ENCODE data around the gene TEX19.

The TEX19 gene

GRCh38 chr17:82400206-82400605 is 41.2 kb downstream of the TEX19 start:
- no peak overlapping the region for H3K4me3 ChIP-seq (ENCODE audit: low read depth, low read length)
- DNase-seq, result no peak
- no peak overlapping the region for H3K27ac ChIP-seq
- H3K27me3 ChIP-seq (replicated peaks), result no peaks in the 10 kb centered on the region
- TF ChIP-seq CTCF (IDR thresholded peaks at IDR 0.05; ENCODE audit: low read depth, low read length, missing control alignments), result no peak
- no peaks in the 10 kb centered on the region for H3K36me3 ChIP-seq (replicated peaks)
- in situ Hi-C loops (cut with HindIII; ENCODE audit: low pct_ligation_motif_present, low sequenced_read_pairs), result no loop called here

GRCh38 chr17:82400830-82401229 is 41.8 kb downstream of the TEX19 start:
- Histone ChIP-seq H3K27ac (no peak overlapping the region), H3K4me3 (ENCODE audit: low read depth, low read length) (no peak overlapping the region), H3K27me3 (replicated peaks) (no peaks in the 10 kb centered on the region), H3K36me3 (replicated peaks) (no peaks in the 10 kb centered on the region)
- TF ChIP-seq CTCF (IDR thresholded peaks at IDR 0.05; ENCODE audit: low read depth, low read length, missing control alignments), result no peak
- in situ Hi-C loops (cut with HindIII; ENCODE audit: low pct_ligation_motif_present, low sequenced_read_pairs), result no loop called here
- DNase-seq, result no peak

GRCh38 chr17:82402865-82403264 is 43.8 kb downstream of the TEX19 start:
- in situ Hi-C loops (cut with HindIII; ENCODE audit: low pct_ligation_motif_present, low sequenced_read_pairs), result no loop called here
- no peak for TF ChIP-seq CTCF (IDR thresholded peaks at IDR 0.05; ENCODE audit: low read depth, low read length, missing control alignments)
- H3K27ac ChIP-seq, result no peak overlapping the region
- H3K4me3 ChIP-seq (ENCODE audit: low read depth, low read length), result no peak overlapping the region
- no peaks in the 10 kb centered on the region for H3K36me3 ChIP-seq (replicated peaks)
- DNase-seq, result no peak
- H3K27me3 ChIP-seq (replicated peaks), result no peaks in the 10 kb centered on the region

- no peak for DNase-seq
Observed at GRCh38 chr17:82403662-82404660, 44.9 kb downstream of the TEX19 start.

GRCh38 chr17:82405051-82405450 is 46.0 kb downstream of the TEX19 start:
- Histone ChIP-seq H3K36me3 (replicated peaks) (no peaks in the 10 kb centered on the region), H3K27ac (no peak overlapping the region), H3K27me3 (replicated peaks) (no peaks in the 10 kb centered on the region), H3K4me3 (ENCODE audit: low read depth, low read length) (no peak overlapping the region)
- in situ Hi-C loops (cut with HindIII; ENCODE audit: low pct_ligation_motif_present, low sequenced_read_pairs), result loop anchor here (5.0 kb wide), 1 partner anchor 43 kb away; no protein-coding TSS in a partner anchor
- no peak for TF ChIP-seq CTCF (IDR thresholded peaks at IDR 0.05; ENCODE audit: low read depth, low read length, missing control alignments)
- DNase-seq, result no peak

More at GRCh38 chr17:82403662-82404660, 44.9 kb downstream of the TEX19 start:
- Histone ChIP-seq H3K27me3 (replicated peaks) (no peaks in the 10 kb centered on the region), H3K4me3 (ENCODE audit: low read depth, low read length) (no peak overlapping the region), H3K27ac (no peak overlapping the region), H3K36me3 (replicated peaks) (no peaks in the 10 kb centered on the region)
- in situ Hi-C loops (cut with HindIII; ENCODE audit: low pct_ligation_motif_present, low sequenced_read_pairs), result no loop called here
- TF ChIP-seq CTCF (IDR thresholded peaks at IDR 0.05; ENCODE audit: low read depth, low read length, missing control alignments), result no peak

Data from brain microvascular endothelial cell (primary cell).